Peyer's patch (tissue), 4 donors: Measurements from ENCODE around the gene SH3TC2. TPM values are rescaled to one million over a fixed set of nuclear protein-coding genes. Genes with fewer than 3 reads are reported as not detected.

Experiments
- DNase-seq, 3 donors: peaks; one replicate each; pipeline ENCODE4 v3.0.0-alpha.2; 2017 to 2019
- H3K27ac ChIP-seq, 4 donors: fragments of 200-600 bp; sonication (generic); one replicate each; pipeline ENCODE4 v1.5.1; 2016 to 2019
- H3K27me3 ChIP-seq, 2 donors: fragments of 200-600 bp; sonication (generic); one replicate each; pipeline ENCODE4 v1.5.1; 2019
- H3K36me3 ChIP-seq, 3 donors: fragments of 200-600 bp; sonication (generic); one replicate each; pipeline ENCODE4 v1.5.1; 2016 to 2019
- H3K4me1 ChIP-seq, 4 donors: fragments of 200-600 bp; sonication (generic); one replicate each; pipeline ENCODE4 v1.5.1; 2016 to 2019
- H3K4me3 ChIP-seq, 4 donors: fragments of 200-600 bp; sonication (generic); 1 replicate in 3 of 4; 2 replicates in 1 of 4; pipeline ENCODE4 v1.5.1; 2016 to 2019; ENCODE audit warnings: mild to moderate bottlenecking in 1 of 4
- H3K9me3 ChIP-seq, 4 donors: fragments of 200-600 bp; sonication (generic); one replicate each; pipeline ENCODE4 v1.5.1; 2016 to 2019; ENCODE audit warnings: mild to moderate bottlenecking in 1 of 4
- POLR2A ChIP-seq, 2 donors: fragments of 450-650 bp; IDR thresholded peaks; one replicate each; pipeline ENCODE4 v1.5.1; 2017; ENCODE audit warnings: antibody characterized with exemption in 2 of 2, mild to moderate bottlenecking in 2 of 2, moderate library complexity in 2 of 2
- total RNA-seq, 4 donors: library from RNA; depleted of rRNA; stranded (reverse); fragments of >200 nt; gene quantifications; one replicate each; pipeline ENCODE4 v1.1.0, GENCODE V29; 2016
- TF ChIP-seq, protein P1 (sequence below), 6 experiments: fragments of 450-650 bp in 4 of 6; fragments of 200-600 bp in 2 of 6; sonication (generic) in 1 of 6; IDR thresholded peaks; one replicate each; pipeline ENCODE4 v1.5.1; 2017 to 2019; ENCODE audit warnings: antibody characterized with exemption in 6 of 6, mild to moderate bottlenecking in 3 of 6, moderate library complexity in 1 of 6

Gene SH3TC2
- total RNA-seq, 4 donors from 2014 or later, result 0.57 to 1.3 (median 0.76) TPM

GRCh38 chr5:149030838-149031397 lies 31.9 kb downstream of the SH3TC2 start:
- DNase-seq, result no peak
- H3K4me3 ChIP-seq, result no peak overlapping the region
- no peaks in the 10 kb centered on the region for H3K27me3 ChIP-seq
- no peak overlapping the region for H3K27ac ChIP-seq
- no peaks in the 10 kb centered on the region for H3K4me1 ChIP-seq
- TF ChIP-seq, protein P1, sequence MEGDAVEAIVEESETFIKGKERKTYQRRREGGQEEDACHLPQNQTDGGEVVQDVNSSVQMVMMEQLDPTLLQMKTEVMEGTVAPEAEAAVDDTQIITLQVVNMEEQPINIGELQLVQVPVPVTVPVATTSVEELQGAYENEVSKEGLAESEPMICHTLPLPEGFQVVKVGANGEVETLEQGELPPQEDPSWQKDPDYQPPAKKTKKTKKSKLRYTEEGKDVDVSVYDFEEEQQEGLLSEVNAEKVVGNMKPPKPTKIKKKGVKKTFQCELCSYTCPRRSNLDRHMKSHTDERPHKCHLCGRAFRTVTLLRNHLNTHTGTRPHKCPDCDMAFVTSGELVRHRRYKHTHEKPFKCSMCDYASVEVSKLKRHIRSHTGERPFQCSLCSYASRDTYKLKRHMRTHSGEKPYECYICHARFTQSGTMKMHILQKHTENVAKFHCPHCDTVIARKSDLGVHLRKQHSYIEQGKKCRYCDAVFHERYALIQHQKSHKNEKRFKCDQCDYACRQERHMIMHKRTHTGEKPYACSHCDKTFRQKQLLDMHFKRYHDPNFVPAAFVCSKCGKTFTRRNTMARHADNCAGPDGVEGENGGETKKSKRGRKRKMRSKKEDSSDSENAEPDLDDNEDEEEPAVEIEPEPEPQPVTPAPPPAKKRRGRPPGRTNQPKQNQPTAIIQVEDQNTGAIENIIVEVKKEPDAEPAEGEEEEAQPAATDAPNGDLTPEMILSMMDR (IDR thresholded peaks at IDR 0.05), result no peak
- no peak for TF ChIP-seq POLR2A (IDR thresholded peaks at IDR 0.05)
- no peaks in the 10 kb centered on the region for H3K9me3 ChIP-seq
- no peaks in the 10 kb centered on the region for H3K36me3 ChIP-seq

- Histone ChIP-seq H3K36me3 (no peaks in the 10 kb centered on the region), H3K27ac (no peak overlapping the region)
- TF ChIP-seq, protein P1 (IDR thresholded peaks at IDR 0.05), result no peak
- TF ChIP-seq POLR2A (IDR thresholded peaks at IDR 0.05), result no peak
Measured at GRCh38 chr5:149030392-149030791, 32.5 kb downstream of the SH3TC2 start.

GRCh38 chr5:149028984-149029383 lies 33.9 kb downstream of the SH3TC2 start:
- Histone ChIP-seq H3K27ac (no peak overlapping the region), H3K9me3 (no peaks in the 10 kb centered on the region), H3K36me3 (no peaks in the 10 kb centered on the region), H3K27me3 (no peaks in the 10 kb centered on the region), H3K4me1 (no peaks in the 10 kb centered on the region), H3K4me3 (no peak overlapping the region)
- TF ChIP-seq POLR2A (IDR thresholded peaks at IDR 0.05), result no peak
- TF ChIP-seq, protein P1 (IDR thresholded peaks at IDR 0.05), result no peak
- DNase-seq, result no peak

More at GRCh38 chr5:149030392-149030791, 32.5 kb downstream of the SH3TC2 start:
- Histone ChIP-seq H3K4me3 (no peak overlapping the region), H3K4me1 (no peaks in the 10 kb centered on the region), H3K9me3 (no peaks in the 10 kb centered on the region), H3K27me3 (no peaks in the 10 kb centered on the region)
- no peak for DNase-seq

DNA sequence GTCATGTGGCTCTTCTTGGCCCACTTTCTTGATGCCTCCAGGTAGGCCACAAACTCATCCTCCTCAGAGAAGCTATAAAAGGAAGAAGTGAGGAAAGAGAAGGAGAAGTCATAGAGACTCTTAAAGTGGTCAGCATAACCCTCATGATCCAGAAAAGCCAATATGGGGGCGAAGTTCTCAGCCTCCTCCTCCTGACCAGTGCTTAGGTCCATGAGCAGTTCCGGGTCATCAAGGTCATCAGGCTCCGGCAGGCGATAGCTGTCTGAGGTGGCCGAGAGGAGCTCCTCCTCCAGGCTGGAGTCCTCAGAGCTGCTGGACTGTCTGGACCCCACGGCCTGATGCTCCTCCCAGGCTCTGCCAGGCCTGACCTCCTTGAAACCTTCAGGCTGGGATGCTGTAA lies 34.7 kb downstream of the SH3TC2 start:
- H3K27me3 ChIP-seq, result no peaks in the 10 kb centered on the region
- no peaks in the 10 kb centered on the region for H3K36me3 ChIP-seq
- TF ChIP-seq, protein P1 (IDR thresholded peaks at IDR 0.05), result no peak
- TF ChIP-seq POLR2A (IDR thresholded peaks at IDR 0.05), result no peak
- H3K9me3 ChIP-seq, result no peaks in the 10 kb centered on the region
- H3K4me3 ChIP-seq, result no peak overlapping the region
- no peaks in the 10 kb centered on the region for H3K4me1 ChIP-seq
- DNase-seq, result no peak
- H3K27ac ChIP-seq, result no peak overlapping the region

- H3K4me1 ChIP-seq, result no peaks in the 10 kb centered on the region
- H3K27me3 ChIP-seq, result no peaks in the 10 kb centered on the region
- H3K9me3 ChIP-seq, result no peaks in the 10 kb centered on the region
- no peak for DNase-seq
- H3K27ac ChIP-seq, result no peak overlapping the region
- TF ChIP-seq POLR2A (IDR thresholded peaks at IDR 0.05), result no peak
- TF ChIP-seq, protein P1 (IDR thresholded peaks at IDR 0.05), result no peak
- H3K4me3 ChIP-seq, result no peak overlapping the region
- H3K36me3 ChIP-seq, result no peaks in the 10 kb centered on the region
Measured at GRCh38 chr5:149027636-149028035, 35.2 kb downstream of the SH3TC2 start.

DNA sequence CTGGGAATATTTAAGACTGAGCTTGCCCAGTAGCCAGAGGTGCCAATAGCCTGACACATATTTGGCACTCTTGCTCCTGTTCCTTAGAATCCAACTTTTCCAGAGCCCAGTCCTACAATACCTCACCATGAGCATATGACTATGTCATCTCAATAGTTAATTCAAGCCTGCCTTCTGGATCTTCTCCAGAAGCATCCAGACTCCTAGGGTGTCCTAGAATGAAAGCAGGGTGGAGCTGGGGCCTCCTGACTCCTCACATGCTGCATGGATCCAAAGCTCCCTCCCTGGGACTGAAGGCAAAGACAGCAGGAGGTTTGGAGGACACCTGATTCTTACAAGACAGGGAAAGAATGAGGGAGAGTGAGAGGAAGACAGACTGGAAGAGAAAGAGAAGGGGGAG lies 37.9 kb downstream of the SH3TC2 start:
- no peak overlapping the region for H3K27ac ChIP-seq
- no peaks in the 10 kb centered on the region for H3K27me3 ChIP-seq
- H3K4me3 ChIP-seq, result no peak overlapping the region
- H3K9me3 ChIP-seq, result no peaks in the 10 kb centered on the region
- no peak for TF ChIP-seq POLR2A (IDR thresholded peaks at IDR 0.05)
- TF ChIP-seq, protein P1 (IDR thresholded peaks at IDR 0.05), result no peak
- H3K36me3 ChIP-seq, result no peaks in the 10 kb centered on the region
- no peaks in the 10 kb centered on the region for H3K4me1 ChIP-seq
- DNase-seq, result no peak
